AG08396 (cell line): ENCODE results near the gene SMURF2.
A peak's percentile ranks its signal among the peaks of the same experiment; 100 is the strongest.

Experiments
- DNase-seq: peaks from one replicate; pipeline ENCODE4 v3.0.0; 2012; ENCODE audit warnings: low spot score, mixed read lengths

The SMURF2 gene

GRCh38 chr17:64536913-64537312, 125.2 kb downstream of the SMURF2 start:
- no peak for DNase-seq

GRCh38 chr17:64535357-64535756, 126.8 kb downstream of the SMURF2 start:
- DNase-seq = no peak

DNA sequence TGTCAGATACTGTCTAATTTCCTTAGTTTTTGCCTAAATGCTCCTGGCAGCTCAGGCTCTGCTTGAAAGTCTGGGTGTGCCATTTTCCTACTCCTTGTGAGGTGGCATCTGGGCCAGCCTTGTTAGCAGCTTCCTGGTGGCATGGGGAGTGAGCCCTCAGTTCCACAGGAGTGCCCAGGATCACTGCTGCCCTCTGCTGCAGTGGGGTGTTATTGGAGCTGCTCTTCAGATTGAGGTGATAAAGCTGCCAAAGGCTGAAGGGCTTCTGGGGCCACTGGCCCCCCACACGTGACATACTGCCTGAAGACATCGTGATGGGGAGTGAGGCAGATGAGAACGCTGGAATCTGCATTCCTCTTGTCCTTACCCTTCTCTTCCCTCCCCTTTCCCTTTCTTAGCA, 127.9 kb downstream of the SMURF2 start:
- DNase-seq = no peak

DNA sequence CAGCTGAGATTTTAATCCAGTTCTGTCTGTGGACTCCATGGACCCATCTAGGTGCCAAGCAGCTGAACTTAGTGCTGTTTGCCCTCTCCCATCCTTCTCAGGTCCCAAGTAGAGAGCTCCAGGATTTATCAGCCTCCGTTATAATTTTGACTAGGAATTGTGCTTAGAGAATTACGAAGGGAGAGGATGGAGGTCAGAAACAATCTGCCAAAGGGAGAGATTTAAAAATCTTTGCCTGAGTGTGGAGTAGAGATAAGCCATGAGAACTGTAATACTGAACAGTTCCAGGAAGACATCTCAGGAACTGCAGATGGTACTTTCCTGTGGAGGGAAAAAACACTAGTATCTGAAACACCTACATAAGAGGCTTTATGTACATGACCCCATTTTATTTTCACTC, 128.3 kb downstream of the SMURF2 start:
- no peak for DNase-seq

DNA sequence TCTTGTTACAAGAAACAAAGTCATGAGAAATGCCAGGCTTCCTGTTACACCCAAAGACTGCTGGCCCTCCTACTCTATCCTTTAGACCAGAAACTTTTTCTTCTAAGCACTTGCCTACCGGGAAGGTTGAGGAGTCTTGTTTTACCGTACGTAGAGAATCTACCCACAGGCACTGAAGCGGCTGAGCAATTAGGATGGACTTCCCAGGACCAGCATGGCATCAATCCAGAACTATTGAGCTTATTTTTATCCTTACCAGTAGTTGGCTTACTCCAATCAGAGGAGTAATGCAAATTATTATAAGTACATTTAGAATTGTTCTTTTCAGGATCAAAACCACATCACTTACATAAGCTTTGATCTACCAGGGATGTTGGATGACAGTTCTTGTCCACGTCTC, 129.7 kb downstream of the SMURF2 start:
- DNase-seq = no peak

DNA sequence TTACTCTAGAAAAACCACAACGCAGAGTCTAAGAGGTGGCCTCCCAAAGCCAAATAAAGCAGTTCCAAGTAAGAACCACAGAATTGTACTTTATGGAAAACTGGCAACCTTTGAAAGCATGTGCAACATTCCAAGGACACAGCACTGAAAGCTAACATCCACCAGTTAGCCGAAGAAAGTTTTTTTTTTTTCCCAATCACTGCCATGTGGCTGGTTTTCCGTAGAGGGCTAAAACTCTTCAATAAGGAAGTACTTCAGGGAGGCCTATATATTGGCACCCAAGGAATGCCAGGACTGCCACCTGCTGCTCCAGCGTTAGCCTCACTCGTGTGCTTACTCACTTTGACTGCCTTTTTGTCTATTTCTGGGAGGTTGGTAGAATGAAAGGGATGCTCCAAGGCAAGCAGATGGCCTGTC, 130.1 kb downstream of the SMURF2 start:
- peak; percentile 47 for DNase-seq

DNA sequence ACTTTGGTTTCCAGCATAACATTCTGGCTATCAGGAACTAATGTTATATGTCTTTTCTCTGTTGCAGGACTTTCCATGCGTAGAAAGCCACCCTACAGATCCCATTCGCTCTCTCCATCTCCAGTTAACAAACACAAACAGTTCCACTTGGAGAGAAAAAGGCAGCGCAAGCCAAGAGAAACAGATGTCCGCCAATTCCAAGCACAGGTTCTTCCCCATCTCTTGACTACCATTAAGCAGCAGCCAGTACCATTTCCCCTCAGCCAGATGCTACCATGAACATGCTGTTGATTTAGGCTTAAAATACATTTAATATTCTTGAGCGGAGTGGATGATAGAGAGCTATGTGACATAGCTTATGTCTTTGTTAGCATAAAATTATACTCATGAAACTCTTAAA, 132.9 kb downstream of the SMURF2 start:
- no peak for DNase-seq

GRCh38 chr17:64527914-64528313, 134.2 kb downstream of the SMURF2 start:
- no peak for DNase-seq

DNA sequence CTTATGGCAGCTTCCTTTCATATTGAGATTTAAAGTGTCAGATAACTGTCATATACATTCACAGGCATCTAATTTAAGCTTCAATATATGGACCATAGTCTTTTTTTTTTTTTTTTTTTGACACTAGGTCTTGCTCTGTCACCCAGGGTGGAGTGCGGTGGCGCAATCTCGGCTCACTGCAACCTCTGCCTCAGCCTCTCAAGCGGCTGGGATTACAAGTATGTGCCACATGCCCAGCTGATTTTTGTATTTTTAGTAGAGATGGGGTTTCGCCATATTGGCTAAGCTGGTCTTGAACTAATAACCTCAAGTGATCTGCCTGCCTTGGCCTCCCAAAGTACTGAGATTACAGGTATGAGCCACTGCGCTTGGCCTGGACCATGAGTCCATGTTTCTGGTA, 141.7 kb downstream of the SMURF2 start:
- DNase-seq = no peak

- no peak for DNase-seq
Measured at GRCh38 chr17:64519601-64520000, 142.5 kb downstream of the SMURF2 start.

GRCh38 chr17:64515829-64516228, 146.3 kb downstream of the SMURF2 start:
- DNase-seq = no peak

DNA sequence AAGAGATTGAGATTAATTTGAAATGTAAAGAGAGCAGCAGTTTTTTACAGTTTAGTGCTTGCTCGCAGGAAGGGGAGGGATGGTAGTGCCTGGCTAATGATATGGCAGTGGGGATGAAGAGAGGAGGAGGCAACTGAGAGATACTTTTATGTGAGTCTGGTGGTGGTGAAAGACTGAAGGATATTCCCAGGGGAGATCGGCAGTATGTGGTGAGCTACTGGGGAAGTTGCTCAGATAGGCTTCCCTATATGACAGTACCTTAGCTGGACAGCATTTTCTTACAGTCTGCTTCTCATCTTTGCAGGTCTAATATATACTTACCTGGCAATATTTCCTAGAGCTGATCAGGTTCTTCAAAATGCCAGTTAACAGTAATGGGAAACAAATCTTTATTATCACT, 146.7 kb downstream of the SMURF2 start:
- no peak for DNase-seq

DNA sequence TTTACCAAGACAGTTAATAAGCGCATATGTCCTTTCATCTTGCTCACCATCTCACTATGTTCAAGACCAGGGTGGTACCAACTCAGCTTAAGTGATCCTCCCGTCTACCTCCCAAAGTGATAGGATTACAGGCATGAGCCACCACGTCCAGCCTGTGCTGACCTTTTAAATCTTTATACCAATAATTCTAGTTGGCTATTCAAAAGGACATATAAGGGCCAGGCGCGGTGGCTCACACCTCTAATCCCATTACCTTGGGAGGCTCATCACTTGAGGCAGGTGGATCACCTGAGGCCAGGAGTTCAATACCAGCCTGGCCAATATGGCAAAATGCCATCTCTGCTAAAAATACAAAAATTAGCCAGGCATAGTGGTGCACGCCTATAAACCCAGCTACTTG, 152.9 kb downstream of the SMURF2 start:
- DNase-seq = no peak

DNA sequence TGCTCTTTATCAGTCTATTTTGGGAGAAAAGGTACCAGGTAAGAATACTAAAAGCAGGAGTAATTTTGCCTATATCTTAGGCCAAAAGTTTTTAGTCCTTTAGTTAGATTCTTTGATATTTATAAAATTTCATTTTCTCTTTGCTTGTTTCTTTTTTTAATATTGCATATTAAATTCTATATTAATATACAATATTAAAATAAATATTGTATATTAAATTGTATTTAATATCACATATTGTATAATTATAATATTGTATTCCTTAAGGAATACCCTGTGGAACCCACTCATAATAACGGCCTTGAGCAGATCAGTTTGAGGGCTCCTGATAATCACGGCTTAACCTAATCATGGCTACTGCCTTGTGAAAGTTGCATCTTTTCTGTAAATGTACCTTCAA, 153.4 kb downstream of the SMURF2 start:
- DNase-seq = no peak

GRCh38 chr17:64507413-64507782, 154.7 kb downstream of the SMURF2 start:
- peak; percentile 64 for DNase-seq

- peak; percentile 93 for DNase-seq
Measured at GRCh38 chr17:64506576-64507412, 155.3 kb downstream of the SMURF2 start, which contains the start of gene CEP95. Gene CEP95 (plus strand): TSS chr17:64506977. CDS start chr17:64507098, 121 bp downstream.

DNA sequence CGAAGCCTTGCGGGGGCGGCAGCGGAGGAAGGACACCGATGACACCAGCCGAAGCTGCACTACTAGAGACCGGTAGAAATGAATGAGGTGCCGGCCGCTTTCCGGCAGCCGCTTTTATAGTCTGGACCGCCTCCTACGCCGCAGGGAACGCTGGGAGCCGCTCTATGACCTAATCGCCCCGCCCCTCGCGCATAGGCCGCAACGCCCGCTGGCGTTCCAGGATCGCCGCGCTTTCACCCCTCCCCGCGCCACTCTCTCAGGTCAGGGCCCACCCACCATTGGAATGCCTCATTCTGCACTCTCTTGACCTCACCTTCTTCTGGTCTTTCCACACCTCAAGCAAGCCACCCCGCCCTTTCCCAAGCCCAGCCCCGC, 155.9 kb downstream of the SMURF2 start, which contains the start of gene DDX5:
TSS of gene DDX5 (minus strand) at position 89 of the 375 bp plus-strand sequence. CDS start 170 bp downstream, outside the sequence.
- DNase-seq = peak; percentile 96

DNA sequence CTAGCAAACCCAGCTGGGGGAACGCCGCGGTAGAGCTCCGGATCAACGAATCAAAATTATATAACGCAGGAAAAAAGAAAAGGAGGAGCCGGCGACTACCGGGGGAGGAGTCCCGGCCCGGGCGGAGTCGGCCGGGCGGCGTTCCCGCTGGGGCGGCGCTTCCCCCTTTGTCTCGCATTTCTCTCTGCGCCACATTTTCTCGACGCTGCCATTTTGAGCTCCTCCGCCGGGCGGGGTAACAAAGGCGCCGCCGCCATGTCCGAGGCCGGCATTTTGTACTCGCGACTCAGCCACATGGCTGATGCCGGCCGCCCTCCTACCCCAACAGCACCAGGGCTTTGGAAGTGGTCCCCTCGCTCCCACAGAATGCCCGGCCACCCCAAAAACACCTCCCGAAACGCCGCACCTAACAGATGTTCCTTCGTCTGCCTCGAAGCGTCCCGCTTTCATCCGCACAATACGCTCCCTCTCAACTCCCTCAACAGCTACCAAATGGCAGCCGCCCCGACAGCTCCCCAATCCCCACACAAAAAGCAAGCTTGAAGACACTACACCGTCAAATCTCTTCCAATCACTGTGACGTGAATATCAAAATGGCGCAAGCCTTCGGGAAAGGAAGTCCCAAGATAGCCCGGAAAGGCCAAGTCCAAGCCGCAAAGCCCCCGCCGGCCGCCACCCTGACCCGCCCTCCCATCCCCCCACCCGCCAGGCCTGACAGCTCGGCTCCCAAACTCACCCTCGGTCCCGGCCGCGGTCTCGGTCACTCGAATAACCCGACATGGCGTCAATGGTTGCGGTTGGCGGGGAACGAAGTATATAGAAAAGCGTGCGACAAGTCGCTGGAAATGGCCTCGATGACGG, 156.5 kb downstream of the SMURF2 start:
- DNase-seq = peak; percentile 84

GRCh38 chr17:64504769-64505339, 157.3 kb downstream of the SMURF2 start:
- DNase-seq = no peak

DNA sequence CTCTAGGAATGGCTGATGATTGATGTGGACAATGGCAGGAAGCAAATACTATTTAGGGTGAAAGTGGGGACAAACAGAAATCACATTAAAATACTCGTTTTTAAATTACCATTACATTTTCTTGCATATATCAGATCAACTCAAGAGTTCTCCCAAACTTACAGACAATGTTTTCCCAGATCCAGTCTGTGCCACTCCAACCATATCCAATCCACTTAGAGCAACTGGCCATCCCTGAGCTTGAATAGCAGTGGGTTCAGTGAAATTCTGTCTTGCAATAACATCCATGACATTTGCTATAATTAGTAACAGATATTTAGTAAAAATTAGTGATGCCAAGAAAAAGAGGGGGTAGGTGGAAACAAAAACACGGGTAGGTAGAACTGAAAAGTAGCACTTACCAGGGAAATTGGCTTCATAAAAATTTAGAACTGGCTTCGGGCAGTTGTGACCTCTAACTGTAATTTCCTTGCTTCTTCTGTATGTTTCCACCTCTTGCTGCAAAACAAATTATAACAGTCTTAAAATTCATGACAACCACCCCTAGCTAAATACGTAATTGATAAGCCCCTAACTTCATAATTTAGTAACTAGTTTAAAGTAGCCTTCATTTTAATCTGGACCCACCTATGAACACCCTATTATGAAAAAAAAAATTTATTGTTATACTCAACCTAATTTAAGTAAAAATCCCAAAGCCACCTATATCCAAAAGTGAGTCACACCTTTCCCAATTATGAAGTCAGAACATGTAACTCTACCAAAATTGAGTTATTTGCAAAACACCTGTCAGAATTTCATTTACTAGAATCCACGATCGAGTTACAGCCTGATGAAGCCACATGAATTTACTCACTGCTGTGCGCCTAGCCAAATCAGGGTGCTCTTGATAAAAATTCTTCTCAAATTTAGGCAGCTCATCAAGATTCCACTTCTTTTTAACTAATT, 158.0 kb downstream of the SMURF2 start:
- DNase-seq = no peak

GRCh38 chr17:64503341-64503740, 158.8 kb downstream of the SMURF2 start:
- DNase-seq = no peak

- no peak for DNase-seq
Measured at GRCh38 chr17:64502809-64503208, 159.3 kb downstream of the SMURF2 start.
